CD14-positive monocyte (primary cell): ENCODE measurements around the gene DYDC2. TPM values are rescaled to one million over a fixed set of nuclear protein-coding genes. Genes with fewer than 3 reads are reported as not detected.

ENCODE experiments used
- DNase-seq, 3 donors: peaks; one replicate each; pipeline ENCODE4 v3.0.0-alpha.2; 2011 to 2022
- H2AFZ ChIP-seq: 2 replicates; pipeline ENCODE4 v1.6.0; 2012; ENCODE audit warnings: mild to moderate bottlenecking, low read depth, low read length, inconsistent platforms; ENCODE audit not compliant: insufficient read depth, poor library complexity, severe bottlenecking
- H3K27ac ChIP-seq, 2 donors: 1 replicate in 1 of 2; 2 replicates in 1 of 2; pipeline ENCODE4 v1.5.1; 2012 to 2013; ENCODE audit warnings: low read length in 2 of 2, control low read depth in 1 of 2, inconsistent platforms in 1 of 2, low read depth in 1 of 2, mild to moderate bottlenecking in 1 of 2
- H3K27me3 ChIP-seq, 2 donors: one replicate each; pipeline versions ENCODE4 v1.6.0 to v1.6.1; 2011 to 2013; ENCODE audit warnings: low read length in 2 of 2; ENCODE audit not compliant: control insufficient read depth in 2 of 2, insufficient read depth in 2 of 2
- H3K36me3 ChIP-seq, 2 donors: replicated peaks in 1 of 2; 1 replicate in 1 of 2; 2 replicates in 1 of 2; pipeline versions ENCODE4 v1.5.1 to v1.6.1; 2012 to 2013; ENCODE audit warnings: low read length in 2 of 2, control low read depth in 1 of 2, inconsistent platforms in 1 of 2, mild to moderate bottlenecking in 1 of 2; ENCODE audit not compliant: insufficient read depth in 2 of 2, control insufficient read depth in 1 of 2
- H3K4me1 ChIP-seq, 2 donors: 1 replicate in 1 of 2; 2 replicates in 1 of 2; pipeline versions ENCODE4 v1.5.1 to v1.6.1; 2012 to 2013; ENCODE audit warnings: low read length in 2 of 2, control low read depth in 1 of 2, inconsistent platforms in 1 of 2, mild to moderate bottlenecking in 1 of 2, moderate library complexity in 1 of 2; ENCODE audit not compliant: insufficient read depth in 2 of 2, control insufficient read depth in 1 of 2
- H3K4me2 ChIP-seq: replicated peaks from 2 replicates; pipeline ENCODE3; 2012; ENCODE audit warnings: low read length, moderate library complexity, mild to moderate bottlenecking; ENCODE audit not compliant: poor library complexity, severe bottlenecking; ENCODE audit errors: extremely low read depth
- H3K4me3 ChIP-seq, 3 experiments: fragments of 200-600 bp in 1 of 3; sonication (generic) in 1 of 3; replicated peaks in 1 of 3; 1 replicate in 2 of 3; 2 replicates in 1 of 3; pipeline ENCODE4 v1.5.1; 2011 to 2013; ENCODE audit warnings: low read length in 3 of 3, mild to moderate bottlenecking in 3 of 3, control low read depth in 2 of 3, low read depth in 2 of 3, inconsistent platforms in 1 of 3, moderate library complexity in 1 of 3
- H3K79me2 ChIP-seq: 2 replicates; pipeline ENCODE4 v1.6.0; 2012; ENCODE audit warnings: mild to moderate bottlenecking, control low read depth, inconsistent platforms, low read length, moderate library complexity; ENCODE audit not compliant: insufficient read depth
- H3K9ac ChIP-seq: 2 replicates; pipeline ENCODE4 v1.6.0; 2017; ENCODE audit warnings: low read length, mild to moderate bottlenecking; ENCODE audit not compliant: insufficient read depth, poor library complexity, severe bottlenecking
- H3K9me3 ChIP-seq, 2 donors: replicated peaks in 1 of 2; 1 replicate in 1 of 2; 2 replicates in 1 of 2; pipeline versions ENCODE4 v1.5.1 to v1.6.1; 2012 to 2013; ENCODE audit warnings: low read length in 2 of 2, control low read depth in 1 of 2; ENCODE audit not compliant: control insufficient read depth in 1 of 2, insufficient read depth in 1 of 2
- H4K20me1 ChIP-seq: 2 replicates; pipeline ENCODE4 v1.6.0; 2012; ENCODE audit warnings: mild to moderate bottlenecking, low read length, control low read depth, moderate library complexity; ENCODE audit not compliant: insufficient read depth
- H3K27ac Mint-ChIP-seq, 7 donors: one replicate each; pipeline ENCODE4 v1.8.0; 2020; ENCODE audit warnings: mild to moderate bottlenecking in 7 of 7, mixed read lengths in 7 of 7, moderate library complexity in 6 of 7, inconsistent platforms in 2 of 7
- H3K27me3 Mint-ChIP-seq, 3 donors: one replicate each; pipeline ENCODE4 v1.8.0; 2021 to 2022; ENCODE audit warnings: low read depth in 3 of 3, mild to moderate bottlenecking in 3 of 3, mixed read lengths in 3 of 3, moderate library complexity in 3 of 3, inconsistent platforms in 1 of 3
- H3K36me3 Mint-ChIP-seq, 2 donors: one replicate each; pipeline ENCODE4 v1.8.0; 2020; ENCODE audit warnings: mixed read lengths in 2 of 2, inconsistent platforms in 1 of 2, mild to moderate bottlenecking in 1 of 2
- H3K4me1 Mint-ChIP-seq: one replicate; pipeline ENCODE4 v1.8.0; 2020; ENCODE audit warnings: mild to moderate bottlenecking, mixed read lengths
- H3K4me3 Mint-ChIP-seq, 2 donors: one replicate each; pipeline ENCODE4 v1.8.0; 2020; ENCODE audit warnings: mild to moderate bottlenecking in 2 of 2, mixed read lengths in 2 of 2, moderate library complexity in 1 of 2
- H3K9me3 Mint-ChIP-seq, 7 donors: one replicate each; pipeline ENCODE4 v1.8.0; 2020 to 2022; ENCODE audit warnings: mixed read lengths in 7 of 7, mild to moderate bottlenecking in 6 of 7, moderate library complexity in 6 of 7, inconsistent platforms in 2 of 7
- WGBS: methylation state at CpG from one replicate; pipeline ENCODE4 v1.1.5; 2013; ENCODE audit warnings: missing lambda C conversion rate; ENCODE audit not compliant: insufficient coverage; 5-methylcytosine and 5-hydroxymethylcytosine counted together
- intact Hi-C, 2 donors: fragments of 100-400 bp; cut with micrococcal nuclease; formaldehyde crosslinking; loops; one replicate each; pipeline versions ENCODE4 v1.15.0 to v1.15.1; 2023
- polyA plus RNA-seq, 3 donors: library from polyadenylated mRNA; depleted of rRNA in 1 of 3; unstranded in 2 of 3; stranded (reverse) in 1 of 3; fragments of 300-500 nt in 2 of 3; fragments of >200 nt in 1 of 3; fragmentation: Illumina TruSeq in 2 of 3; gene quantifications; 1 replicate in 2 of 3; 2 replicates in 1 of 3; pipeline ENCODE4 v1.2.3, GENCODE V29; 2012 to 2021
- TF ChIP-seq, protein P1 (sequence below): fragments of 200-600 bp; IDR thresholded peaks from one replicate; pipeline ENCODE4 v1.8.0; 2022; ENCODE audit warnings: antibody characterized with exemption, mild to moderate bottlenecking

Gene DYDC2
- polyA plus RNA-seq, 3 donors = not detected

GRCh38 chr10:80407812-80408241 is 51.2 kb downstream of the DYDC2 start:
- H3K4me1 ChIP-seq = peaks cover 15 to 24% of the 10 kb centered on the region in 2 donors
- H3K4me2 ChIP-seq = peak overlapping the region; percentile 93
- H3K9me3 ChIP-seq = no peaks in the 10 kb centered on the region
- H3K9me3 Mint-ChIP-seq = peaks cover 0 to 3% (median 0%) of the 10 kb centered on the region in 7 donors
- peaks cover 31 to 35% (median 32%) of the 10 kb centered on the region in 3 donors for H3K27me3 Mint-ChIP-seq
- H3K36me3 Mint-ChIP-seq = peaks cover 0 to 10% of the 10 kb centered on the region in 2 donors
- intact Hi-C loops = no loop called here
- peak overlapping the region; percentile 85 to 96 for H3K4me3 Mint-ChIP-seq
- H3K27ac ChIP-seq = no peak overlapping the region
- 6% methylated on average over 13 of the region's 16 CpGs for WGBS
- TF ChIP-seq, protein P1, sequence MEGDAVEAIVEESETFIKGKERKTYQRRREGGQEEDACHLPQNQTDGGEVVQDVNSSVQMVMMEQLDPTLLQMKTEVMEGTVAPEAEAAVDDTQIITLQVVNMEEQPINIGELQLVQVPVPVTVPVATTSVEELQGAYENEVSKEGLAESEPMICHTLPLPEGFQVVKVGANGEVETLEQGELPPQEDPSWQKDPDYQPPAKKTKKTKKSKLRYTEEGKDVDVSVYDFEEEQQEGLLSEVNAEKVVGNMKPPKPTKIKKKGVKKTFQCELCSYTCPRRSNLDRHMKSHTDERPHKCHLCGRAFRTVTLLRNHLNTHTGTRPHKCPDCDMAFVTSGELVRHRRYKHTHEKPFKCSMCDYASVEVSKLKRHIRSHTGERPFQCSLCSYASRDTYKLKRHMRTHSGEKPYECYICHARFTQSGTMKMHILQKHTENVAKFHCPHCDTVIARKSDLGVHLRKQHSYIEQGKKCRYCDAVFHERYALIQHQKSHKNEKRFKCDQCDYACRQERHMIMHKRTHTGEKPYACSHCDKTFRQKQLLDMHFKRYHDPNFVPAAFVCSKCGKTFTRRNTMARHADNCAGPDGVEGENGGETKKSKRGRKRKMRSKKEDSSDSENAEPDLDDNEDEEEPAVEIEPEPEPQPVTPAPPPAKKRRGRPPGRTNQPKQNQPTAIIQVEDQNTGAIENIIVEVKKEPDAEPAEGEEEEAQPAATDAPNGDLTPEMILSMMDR = no peak
- DNase-seq = peak in 2 of 3 donors; percentile 10 to 25
- H3K4me1 Mint-ChIP-seq = peaks cover 16% of the 10 kb centered on the region
- H3K9ac ChIP-seq = peak overlapping the region; percentile 62
- no peaks in the 10 kb centered on the region for H3K36me3 ChIP-seq
- H3K27ac Mint-ChIP-seq = peak overlapping the region in 2 of 7 donors; percentile 10 to 47
- H3K79me2 ChIP-seq = no peaks in the 10 kb centered on the region
- peak overlapping the region; percentile 47 to 87 (median 62) for H3K4me3 ChIP-seq
- peak overlapping the region; percentile 92 for H2AFZ ChIP-seq
- peaks cover 0 to 28% of the 10 kb centered on the region in 2 donors for H3K27me3 ChIP-seq
- no peaks in the 10 kb centered on the region for H4K20me1 ChIP-seq

- no peak within 1 kb of the TSS for H3K27ac ChIP-seq
Observed at GRCh38 chr10:80408242-80409101, 51.9 kb downstream of the DYDC2 start, which contains the start of gene PRXL2A. Gene PRXL2A, plus strand, starts transcription at chr10:80408551. Its CDS starts 11,917 bp downstream, at chr10:80420468.

More at GRCh38 chr10:80408242-80409101, 51.9 kb downstream of the DYDC2 start, which contains the start of gene PRXL2A:
- DNase-seq = peak; percentile 32 to 44 (median 43)
- peaks cover 32 to 35% (median 34%) of the 10 kb centered on the region in 3 donors for H3K27me3 Mint-ChIP-seq
- H3K9me3 ChIP-seq = no peaks in the 10 kb centered on the region
- H3K36me3 ChIP-seq = no peaks in the 10 kb centered on the region
- peak within 1 kb of the TSS; percentile 85 to 96 for H3K4me3 Mint-ChIP-seq
- no peaks in the 10 kb centered on the region for H4K20me1 ChIP-seq
- peak within 1 kb of the TSS; percentile 93 for H3K4me2 ChIP-seq
- H3K9ac ChIP-seq = peak within 1 kb of the TSS; percentile 62
- no peaks in the 10 kb centered on the region for H3K79me2 ChIP-seq
- intact Hi-C loops = no loop called here
- H3K27me3 ChIP-seq = peaks cover 0 to 28% of the 10 kb centered on the region in 2 donors
- H3K4me3 ChIP-seq = peak within 1 kb of the TSS; percentile 47 to 87 (median 62)
- H3K4me1 ChIP-seq = peaks cover 19 to 30% of the 10 kb centered on the region in 2 donors
- under 1% methylated on average over 96 of the region's 96 CpGs for WGBS
- H3K4me1 Mint-ChIP-seq = peaks cover 22% of the 10 kb centered on the region
- H3K9me3 Mint-ChIP-seq = peaks cover 0 to 3% (median 0%) of the 10 kb centered on the region in 7 donors
- H3K27ac Mint-ChIP-seq = peak within 1 kb of the TSS in 2 of 7 donors; percentile 10 to 47
- H3K36me3 Mint-ChIP-seq = peaks cover 0 to 10% of the 10 kb centered on the region in 2 donors
- H2AFZ ChIP-seq = peak within 1 kb of the TSS; percentile 92
- TF ChIP-seq, protein P1 = no peak
